GM18868 (cell line): ENCODE measurements around the gene GLRB.
A peak's percentile ranks its signal among the peaks of the same experiment; 100 is the strongest.
"Not testable (repeated sequence)": the region's sequence is repeated elsewhere in the genome, so short reads cannot be mapped to it uniquely, and the experiment has no call there.

Experiments
- ATAC-seq: cut with Tn5 transposase; IDR thresholded peaks from one replicate; pipeline ENCODE4 v1.9.1; 2021; ENCODE audit warnings: mild to moderate bottlenecking, moderate library complexity; ENCODE audit not compliant: unreplicated experiment

GLRB gene

GRCh38 chr4:157127571-157127970 is 51.6 kb downstream of the GLRB start:
- ATAC-seq, result no peak

GRCh38 chr4:157128395-157128794 is 52.4 kb downstream of the GLRB start:
- no peak for ATAC-seq

GRCh38 chr4:157141976-157142375 is 66.0 kb downstream of the GLRB start:
- no peak for ATAC-seq

- no peak for ATAC-seq
These were observed 67.4 kb downstream of the GLRB start for GRCh38 chr4:157143369-157143768.

- ATAC-seq, result no peak
These were observed 75.8 kb downstream of the GLRB start for GRCh38 chr4:157151711-157152110.

- no peak for ATAC-seq
These were observed 90.1 kb downstream of the GLRB start for GRCh38 chr4:157165935-157166610.

- ATAC-seq, result no peak
These were observed 94.4 kb downstream of the GLRB start for GRCh38 chr4:157170321-157170720.

- no peak for ATAC-seq
These were observed 96.1 kb downstream of the GLRB start for GRCh38 chr4:157172011-157172410.

GRCh38 chr4:157180268-157180667 is 104.3 kb downstream of the GLRB start:
- ATAC-seq, result not testable (repeated sequence)

- ATAC-seq, result no peak
These were observed 108.3 kb downstream of the GLRB start for GRCh38 chr4:157184300-157184699.

- no peak for ATAC-seq
These were observed 109.4 kb downstream of the GLRB start for GRCh38 chr4:157185363-157185762.

- ATAC-seq, result no peak
These were observed 119.4 kb downstream of the GLRB start for GRCh38 chr4:157195374-157195773.

- no peak for ATAC-seq
These were observed 120.1 kb downstream of the GLRB start for GRCh38 chr4:157196046-157196445.

GRCh38 chr4:157204634-157205244 is 128.8 kb downstream of the GLRB start:
- ATAC-seq, result peak; percentile 88

- ATAC-seq, result no peak
These were observed 141.8 kb downstream of the GLRB start for GRCh38 chr4:157217708-157218107.

GRCh38 chr4:157219711-157220370 is 143.9 kb downstream of the GLRB start:
- ATAC-seq, result peak; percentile 45

- ATAC-seq, result no peak
These were observed 144.5 kb downstream of the GLRB start, which contains the start of gene GRIA2 for GRCh38 chr4:157220371-157220881. Gene GRIA2, plus strand, starts transcription at chr4:157220728. Its CDS starts 315 bp downstream, at chr4:157221043.

GRCh38 chr4:157221426-157221894 is 145.5 kb downstream of the GLRB start:
- no peak for ATAC-seq
